PC-9 (cell line): ENCODE results near the gene MRPL32.

Experiments
- EZH2 ChIP-seq: fragments of 200-600 bp; sonication (generic); IDR thresholded peaks from 2 replicates; pipeline ENCODE4 v1.8.0; 2017; ENCODE audit warnings: antibody characterized with exemption, low read depth
- TF ChIP-seq, protein P1 (sequence below): fragments of 200-600 bp; sonication (generic); conservative IDR thresholded peaks from 2 replicates; pipeline ENCODE4 v1.6.1; 2017; ENCODE audit warnings: mixed run types, antibody characterized with exemption, mild to moderate bottlenecking, moderate library complexity

DNA sequence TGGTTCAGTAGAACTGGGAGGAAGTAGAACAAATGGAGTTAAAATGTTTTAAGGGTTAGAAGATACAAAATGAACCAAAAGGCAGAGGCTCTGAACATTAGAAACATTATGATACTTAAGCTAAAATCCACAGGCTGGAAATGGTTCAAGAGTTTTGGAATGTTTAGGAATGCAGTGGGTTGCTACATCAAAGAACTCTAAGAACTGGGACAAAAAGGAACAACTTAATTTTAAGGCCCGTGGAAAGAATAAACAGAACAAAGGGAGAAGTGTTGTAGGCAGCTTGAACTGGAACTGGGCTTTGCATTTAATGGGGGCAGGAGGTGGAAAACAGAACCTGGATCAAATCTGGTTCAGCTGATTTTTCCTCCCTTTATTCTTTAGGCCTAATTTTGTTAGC is 16.8 kb upstream of the MRPL32 start:
- TF ChIP-seq EZH2, result no peak
- TF ChIP-seq, protein P1, sequence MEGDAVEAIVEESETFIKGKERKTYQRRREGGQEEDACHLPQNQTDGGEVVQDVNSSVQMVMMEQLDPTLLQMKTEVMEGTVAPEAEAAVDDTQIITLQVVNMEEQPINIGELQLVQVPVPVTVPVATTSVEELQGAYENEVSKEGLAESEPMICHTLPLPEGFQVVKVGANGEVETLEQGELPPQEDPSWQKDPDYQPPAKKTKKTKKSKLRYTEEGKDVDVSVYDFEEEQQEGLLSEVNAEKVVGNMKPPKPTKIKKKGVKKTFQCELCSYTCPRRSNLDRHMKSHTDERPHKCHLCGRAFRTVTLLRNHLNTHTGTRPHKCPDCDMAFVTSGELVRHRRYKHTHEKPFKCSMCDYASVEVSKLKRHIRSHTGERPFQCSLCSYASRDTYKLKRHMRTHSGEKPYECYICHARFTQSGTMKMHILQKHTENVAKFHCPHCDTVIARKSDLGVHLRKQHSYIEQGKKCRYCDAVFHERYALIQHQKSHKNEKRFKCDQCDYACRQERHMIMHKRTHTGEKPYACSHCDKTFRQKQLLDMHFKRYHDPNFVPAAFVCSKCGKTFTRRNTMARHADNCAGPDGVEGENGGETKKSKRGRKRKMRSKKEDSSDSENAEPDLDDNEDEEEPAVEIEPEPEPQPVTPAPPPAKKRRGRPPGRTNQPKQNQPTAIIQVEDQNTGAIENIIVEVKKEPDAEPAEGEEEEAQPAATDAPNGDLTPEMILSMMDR, result no peak
